Pons (tissue), 1 donor: ENCODE results near the gene BUD13.
"Not testable (repeated sequence)": the region's sequence is repeated elsewhere in the genome, so short reads cannot be mapped to it uniquely, and the experiment has no call there.

Experiments
- DNase-seq: peaks from one replicate; pipeline ENCODE4 v3.0.0-alpha.2; 2016; ENCODE audit warnings: low spot score

The BUD13 gene, protein sequence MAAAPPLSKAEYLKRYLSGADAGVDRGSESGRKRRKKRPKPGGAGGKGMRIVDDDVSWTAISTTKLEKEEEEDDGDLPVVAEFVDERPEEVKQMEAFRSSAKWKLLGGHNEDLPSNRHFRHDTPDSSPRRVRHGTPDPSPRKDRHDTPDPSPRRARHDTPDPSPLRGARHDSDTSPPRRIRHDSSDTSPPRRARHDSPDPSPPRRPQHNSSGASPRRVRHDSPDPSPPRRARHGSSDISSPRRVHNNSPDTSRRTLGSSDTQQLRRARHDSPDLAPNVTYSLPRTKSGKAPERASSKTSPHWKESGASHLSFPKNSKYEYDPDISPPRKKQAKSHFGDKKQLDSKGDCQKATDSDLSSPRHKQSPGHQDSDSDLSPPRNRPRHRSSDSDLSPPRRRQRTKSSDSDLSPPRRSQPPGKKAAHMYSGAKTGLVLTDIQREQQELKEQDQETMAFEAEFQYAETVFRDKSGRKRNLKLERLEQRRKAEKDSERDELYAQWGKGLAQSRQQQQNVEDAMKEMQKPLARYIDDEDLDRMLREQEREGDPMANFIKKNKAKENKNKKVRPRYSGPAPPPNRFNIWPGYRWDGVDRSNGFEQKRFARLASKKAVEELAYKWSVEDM

DNA sequence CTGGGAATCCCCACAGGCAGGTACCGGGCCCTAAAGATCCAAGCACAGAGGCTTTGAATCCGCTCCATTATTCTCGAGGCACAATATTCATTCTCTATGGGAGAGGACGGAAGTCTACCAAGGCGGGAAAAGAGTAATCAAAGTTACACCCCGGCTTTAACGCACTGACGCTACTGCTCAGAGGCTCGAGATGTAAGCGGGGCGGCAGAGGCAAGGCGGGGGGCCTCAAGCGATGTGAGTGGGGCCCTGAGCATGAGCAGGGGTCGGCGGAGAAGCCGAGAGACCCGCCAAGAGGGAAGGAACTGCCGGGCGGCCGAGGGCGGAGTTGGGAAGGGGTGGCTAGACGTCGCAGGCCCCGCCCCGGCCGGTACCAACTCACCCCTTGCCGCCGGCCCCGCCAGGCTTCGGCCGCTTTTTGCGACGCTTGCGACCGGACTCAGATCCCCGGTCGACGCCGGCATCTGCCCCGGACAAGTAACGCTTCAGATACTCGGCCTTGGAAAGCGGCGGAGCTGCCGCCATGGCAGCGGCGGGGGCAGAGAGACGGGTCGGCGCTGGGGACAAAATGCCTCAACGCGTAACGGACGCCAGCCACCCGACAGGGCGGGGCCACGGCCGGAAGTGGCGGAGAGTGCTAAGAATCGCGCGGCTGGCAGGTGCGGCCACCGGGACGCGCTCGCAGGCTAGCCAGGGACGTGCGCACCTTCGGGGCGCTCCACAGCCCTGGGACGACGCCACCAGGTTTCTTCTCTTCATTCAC lies at the start of gene BUD13:
TSS of gene BUD13 (minus strand) at position 545 of the 760 bp plus-strand sequence. CDS start at position 522, 23 bp downstream.
- DNase-seq, result peak; percentile 77

DNA sequence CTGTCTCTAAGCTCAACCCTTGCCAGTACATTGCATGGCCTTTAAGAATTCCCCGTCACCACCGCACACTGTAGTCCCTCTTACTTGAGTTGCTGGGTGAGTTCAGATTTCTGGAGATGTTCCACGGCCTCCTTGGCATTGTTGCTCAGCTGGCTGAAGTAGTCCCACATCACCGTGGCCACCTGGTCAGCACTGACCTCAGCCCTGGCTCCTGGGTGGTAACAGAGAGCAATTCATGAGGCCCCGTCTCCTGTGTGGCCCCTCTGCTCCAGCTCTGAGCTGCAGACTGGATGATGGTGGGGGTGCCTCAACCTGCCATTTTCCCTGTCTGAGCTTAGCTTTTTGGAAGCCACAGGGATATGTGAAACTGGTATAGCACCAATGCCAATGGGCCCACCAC lies 49.8 kb upstream of the BUD13 start:
- no peak for DNase-seq

DNA sequence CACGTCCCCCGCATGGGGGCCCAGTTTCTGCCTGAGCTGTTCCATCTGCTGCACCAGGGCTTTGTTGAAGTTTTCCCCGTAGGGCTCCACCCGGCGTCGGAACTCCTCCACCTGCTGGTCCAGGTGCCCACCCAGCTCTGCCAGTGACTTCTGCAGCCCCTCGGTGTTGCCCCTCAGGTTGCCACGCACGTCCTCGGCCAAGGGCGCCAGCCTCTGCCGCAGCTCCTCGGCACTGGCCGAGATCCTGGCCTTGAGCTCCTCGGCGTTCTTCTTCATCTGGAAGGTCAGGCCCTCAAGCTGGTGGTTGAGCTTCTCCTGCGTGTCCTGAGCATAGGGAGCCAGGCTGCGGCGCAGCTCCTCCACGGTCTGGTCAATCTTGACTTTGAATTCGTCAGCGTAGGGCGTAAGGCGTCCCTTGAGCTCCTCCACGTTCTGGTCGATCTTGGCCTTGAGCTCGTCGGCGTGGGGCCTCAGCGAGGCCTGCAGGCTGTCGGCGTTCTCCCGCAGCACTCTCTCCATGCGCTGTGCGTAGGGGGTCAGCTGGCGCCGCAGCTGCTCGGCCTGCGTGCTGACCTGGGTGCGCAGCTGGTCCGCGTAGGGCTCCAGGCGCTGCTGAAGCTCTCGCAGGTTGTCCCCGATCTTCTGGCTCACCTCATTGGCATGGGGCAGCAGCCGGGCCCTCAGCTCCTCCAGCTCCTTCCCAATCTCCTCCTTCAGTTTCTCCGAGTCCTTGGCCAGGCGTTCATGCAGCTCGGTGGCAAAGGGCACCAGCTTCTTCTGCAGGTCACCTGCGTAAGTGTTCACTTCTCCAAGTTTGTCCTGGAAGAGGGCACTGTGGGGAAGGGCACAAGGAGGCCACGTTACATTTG lies 48.5 kb upstream of the BUD13 start:
- DNase-seq, result no peak

DNA sequence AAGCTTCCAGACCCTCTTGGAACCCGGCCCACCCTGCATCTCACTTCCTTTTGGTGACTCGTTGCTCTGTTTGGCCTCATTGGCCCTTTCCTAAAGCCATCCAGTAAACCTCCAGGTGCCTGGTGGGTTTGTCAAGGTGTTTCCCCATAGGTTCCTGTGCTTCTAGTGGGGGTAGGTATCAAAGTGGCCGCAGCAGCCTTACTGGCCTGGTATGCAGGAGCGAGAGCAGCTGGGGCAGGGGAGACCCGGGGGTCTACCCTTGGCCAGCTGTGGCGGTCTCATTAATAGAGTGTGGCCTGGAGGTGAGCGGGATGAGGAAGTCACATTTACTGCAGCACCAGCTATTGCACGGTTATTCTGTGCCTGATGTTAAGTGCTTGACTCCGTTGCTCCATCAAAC lies 46.3 kb upstream of the BUD13 start:
- DNase-seq, result no peak

DNA sequence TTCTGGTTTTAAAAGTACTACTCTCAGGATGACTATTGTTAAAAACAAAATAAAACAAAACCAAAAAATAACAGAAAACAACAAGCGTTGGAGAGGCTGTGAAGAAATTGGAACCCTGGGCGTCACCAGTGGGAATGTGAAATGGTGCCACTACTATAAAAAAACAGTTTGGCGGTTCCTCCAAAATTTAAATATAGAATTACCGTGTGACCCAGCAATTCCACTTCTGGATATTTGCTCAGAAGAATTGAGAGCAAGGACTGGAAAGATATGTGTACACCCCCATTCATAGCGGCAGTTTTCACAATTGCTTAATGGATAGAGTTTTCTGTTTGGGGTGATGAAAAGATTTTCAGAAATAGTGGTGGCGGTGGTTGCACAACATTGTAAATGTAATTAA lies 41.7 kb upstream of the BUD13 start:
- DNase-seq, result no peak

DNA sequence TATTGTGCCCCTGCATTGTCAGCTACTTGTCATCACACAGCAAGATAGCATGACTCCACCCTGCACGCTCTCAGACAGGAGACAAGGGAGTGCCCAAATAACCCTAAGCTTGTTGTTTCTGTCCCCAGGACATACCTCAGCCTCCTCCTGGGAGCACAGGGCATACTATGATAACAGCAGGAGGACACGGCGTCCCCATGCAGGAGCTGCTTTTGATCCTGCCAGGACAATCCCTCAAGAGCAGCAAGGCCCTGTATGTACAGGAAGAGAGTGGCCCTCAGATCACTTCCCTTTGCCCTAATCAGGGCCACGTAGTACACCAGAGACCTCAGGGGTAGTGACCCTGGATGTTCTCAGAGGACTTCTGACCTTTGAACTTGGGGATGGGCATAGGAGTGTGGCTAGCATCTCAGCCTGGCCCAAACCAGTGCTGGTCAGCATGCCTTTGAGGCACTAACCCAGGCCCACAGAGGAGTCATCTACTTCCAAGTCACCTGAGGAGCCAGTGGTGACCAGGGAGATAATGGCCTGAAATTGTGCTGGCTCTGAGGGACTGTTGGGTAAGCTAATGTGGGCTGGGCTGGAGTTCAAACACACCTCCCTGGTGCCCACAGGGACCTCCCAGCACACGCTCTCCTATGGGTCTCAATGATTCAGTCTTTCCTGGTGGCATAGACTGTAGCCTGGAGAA lies 41.1 kb upstream of the BUD13 start:
- DNase-seq, result no peak

DNA sequence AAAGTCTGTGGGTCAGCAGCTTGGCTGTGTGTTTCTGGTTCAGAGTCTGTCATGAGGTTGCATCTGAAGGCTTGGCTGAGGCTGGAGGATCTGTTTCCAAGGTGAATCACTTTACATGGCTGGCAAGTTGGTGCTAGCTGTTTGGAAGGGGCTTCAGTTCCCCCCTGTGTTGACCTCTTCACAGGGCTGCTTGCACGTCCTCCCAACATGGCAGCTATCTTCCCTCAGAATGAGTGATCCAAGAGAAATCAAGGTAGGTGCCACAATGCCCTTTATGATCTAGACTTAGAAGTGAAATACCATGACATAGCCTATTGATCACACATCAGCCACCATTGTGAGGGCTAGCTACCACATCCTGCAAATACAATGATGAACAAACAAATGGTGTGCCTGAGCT lies 40.4 kb upstream of the BUD13 start:
- DNase-seq, result no peak

DNA sequence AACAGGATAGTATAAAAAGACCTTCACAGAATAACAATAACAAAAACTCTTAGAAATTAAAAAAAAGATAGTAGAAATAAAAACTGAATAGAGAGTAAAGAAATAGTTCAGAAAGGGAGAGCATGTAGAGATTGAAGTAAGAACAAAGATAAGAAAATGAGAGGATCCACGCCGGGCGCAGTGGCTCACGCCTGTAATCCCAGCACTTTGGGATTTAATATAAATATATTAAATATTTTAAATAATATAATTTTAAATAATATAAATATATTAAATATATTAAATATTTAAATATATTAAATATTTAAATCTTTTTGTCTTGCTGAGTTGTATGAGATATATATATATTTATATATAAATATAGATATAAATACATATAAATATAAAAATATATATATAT lies 39.3 kb upstream of the BUD13 start:
- no peak for DNase-seq

DNA sequence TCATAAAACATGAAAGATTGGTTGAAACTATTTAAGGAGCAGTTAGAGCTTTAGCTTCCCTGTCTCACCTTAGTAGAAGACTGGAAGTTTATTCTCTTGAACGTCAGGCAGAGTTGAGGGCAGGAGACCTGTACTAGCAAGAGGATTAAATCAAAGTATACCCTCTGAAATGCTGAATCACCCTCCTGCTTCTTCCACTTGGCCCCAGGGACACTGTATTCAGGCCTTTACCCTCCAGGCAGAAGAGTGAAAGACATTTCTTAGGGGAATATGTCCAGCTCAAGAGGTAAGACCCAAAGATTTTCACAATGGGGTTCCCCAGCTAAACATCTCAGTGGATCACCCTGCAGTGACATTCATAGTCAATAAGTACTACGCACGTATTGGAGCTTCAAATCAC lies 38.4 kb upstream of the BUD13 start:
- no peak for DNase-seq

DNA sequence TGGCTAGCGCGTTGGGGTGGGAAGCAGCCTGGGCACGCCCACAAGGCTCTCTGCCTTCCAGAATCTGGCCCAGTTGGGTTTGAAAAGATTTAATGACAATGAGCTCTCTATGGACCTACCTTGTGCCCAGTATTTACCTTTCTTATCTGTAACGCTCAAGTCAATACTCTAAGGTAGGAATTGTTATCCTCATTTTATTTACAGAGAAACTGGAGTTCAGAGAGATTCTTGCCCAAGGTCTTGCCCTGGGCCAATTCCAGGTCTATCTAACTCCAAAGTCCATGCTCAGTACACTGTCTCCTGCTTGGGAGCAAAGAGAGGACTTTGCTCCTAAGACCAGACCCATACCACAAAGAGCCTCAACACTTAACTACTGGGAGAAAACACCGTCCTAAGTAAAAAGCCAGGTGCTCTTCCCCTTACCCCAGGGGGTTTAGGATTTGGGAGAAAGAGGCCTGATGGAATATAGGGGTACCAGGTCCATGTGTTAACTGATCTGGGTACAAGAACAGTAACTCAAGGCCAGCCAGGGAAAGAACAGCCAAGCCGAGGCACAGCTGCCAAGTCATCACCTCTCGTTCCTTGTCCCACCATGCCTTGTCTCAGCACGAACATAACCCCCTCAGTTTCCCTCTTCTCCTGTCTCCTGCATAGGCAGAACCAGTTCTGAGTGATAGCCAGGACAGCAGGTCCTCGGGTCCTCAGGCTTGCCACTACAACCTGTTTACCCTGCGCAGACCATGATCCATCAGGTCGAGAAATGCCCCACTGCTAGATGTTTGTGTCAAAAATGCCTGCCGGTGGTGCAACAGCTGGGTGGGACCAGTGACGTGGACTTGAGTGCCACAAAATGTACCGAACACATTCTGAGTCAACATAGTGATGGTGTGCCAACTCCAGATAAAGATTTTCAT lies 35.7 kb upstream of the BUD13 start:
- DNase-seq, result no peak

DNA sequence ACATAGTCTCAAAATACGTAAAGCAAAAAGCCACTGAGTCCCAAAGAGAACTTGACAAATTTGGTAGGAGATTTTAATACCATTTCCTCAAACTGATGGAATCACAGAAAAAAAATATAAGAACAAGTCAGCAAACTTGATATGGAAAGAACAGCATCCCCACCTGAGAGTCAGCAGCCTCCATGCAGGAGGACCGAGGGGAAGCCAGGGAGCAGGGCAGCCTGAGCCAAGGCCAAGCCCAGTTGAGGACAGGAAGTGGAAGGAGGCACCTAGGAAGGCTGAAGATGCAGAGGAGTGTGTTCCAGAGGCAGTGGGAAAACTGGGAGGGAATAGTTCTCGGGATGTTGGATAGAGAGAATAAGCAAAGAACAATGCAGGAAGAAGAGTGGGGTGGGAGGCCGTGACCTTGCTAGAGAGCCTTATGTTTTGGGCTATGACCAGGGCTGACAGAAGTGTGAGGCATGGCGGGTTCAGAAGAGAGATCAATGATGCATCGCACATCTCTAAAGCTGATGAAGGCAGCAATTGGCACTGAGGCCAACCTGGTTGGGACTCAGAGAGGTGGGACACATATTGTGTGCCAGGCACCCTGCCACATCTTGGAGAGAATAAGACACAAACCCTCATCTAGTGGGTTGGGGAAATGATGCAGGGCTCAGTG lies 34.9 kb upstream of the BUD13 start:
- DNase-seq, result no peak

DNA sequence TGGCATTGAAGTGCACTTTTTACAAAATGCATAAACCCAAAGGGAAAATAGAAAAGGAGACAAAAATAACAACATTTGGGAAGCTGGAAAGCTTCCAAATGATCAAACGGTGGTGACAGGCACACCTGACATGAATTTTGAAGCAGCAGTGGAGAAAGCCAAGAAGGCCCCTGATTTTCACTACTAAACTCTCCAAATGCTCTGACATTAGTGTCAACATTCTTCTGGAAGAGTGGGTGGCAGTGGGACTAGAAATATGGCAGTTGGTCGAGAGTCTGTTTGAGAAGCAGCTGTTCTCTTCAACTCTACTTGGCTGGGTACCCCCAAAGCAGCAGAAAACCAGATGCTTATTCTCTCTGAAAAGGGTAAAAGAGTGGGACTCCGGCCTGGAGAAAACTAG lies 31.2 kb upstream of the BUD13 start:
- no peak for DNase-seq

DNA sequence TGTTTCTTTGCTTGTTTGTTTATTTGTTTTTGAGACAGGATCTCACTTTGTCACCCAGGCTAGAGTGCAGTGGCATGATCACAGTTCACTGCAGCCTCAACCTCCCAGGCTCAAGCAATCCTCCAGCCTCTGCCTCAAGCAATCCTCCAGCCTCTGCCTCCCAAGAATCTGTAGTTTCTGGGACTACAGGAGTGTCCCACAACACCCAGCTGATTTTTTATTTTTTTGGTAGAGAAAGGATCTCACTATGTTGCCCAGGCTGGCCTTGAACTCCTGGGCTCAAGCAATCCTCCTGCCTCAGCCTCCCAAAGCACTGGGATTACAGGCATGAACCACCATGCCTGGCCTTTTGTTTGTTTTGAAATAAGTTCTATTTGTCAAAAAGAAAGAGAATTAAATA lies 28.9 kb upstream of the BUD13 start:
- not testable (repeated sequence) for DNase-seq

DNA sequence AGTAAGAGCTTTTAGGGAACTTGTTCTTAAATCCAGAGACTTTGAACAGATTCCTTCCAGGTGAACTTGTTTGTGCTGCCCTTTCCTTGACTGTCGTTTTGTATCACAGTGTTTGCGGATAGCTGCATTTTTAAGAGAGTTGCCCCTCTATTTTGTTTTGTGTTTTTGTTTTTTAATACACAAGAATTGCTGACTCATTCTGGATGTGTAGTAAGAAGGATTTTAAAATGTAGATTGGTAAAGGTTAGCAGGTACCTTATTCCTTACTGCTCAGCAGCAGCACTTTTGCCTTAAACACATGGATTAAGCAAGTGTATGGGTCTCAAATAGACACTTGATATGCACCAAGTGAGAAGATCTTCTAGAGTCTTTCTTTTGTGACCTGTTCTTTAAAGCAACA lies 27.8 kb upstream of the BUD13 start:
- DNase-seq, result no peak

DNA sequence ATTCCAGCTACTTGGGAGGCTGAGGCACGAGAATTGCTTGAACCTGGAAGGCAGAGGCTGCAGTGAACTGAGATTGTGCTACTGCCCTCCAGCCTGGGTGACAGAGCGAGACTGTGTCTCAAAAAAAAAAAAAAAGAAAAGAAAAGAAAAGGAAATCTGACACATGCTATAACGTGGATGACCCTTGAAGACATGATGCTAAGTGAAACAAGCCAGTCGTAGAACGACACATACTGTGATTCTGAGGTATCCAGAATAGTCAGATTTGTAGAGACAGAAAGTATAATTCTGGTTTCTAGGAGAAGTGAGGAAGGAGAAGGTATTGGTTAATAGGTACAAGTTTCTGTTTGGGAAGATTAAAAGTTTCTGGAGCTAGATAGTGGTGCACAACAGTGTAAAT lies 25.6 kb upstream of the BUD13 start:
- no peak for DNase-seq

DNA sequence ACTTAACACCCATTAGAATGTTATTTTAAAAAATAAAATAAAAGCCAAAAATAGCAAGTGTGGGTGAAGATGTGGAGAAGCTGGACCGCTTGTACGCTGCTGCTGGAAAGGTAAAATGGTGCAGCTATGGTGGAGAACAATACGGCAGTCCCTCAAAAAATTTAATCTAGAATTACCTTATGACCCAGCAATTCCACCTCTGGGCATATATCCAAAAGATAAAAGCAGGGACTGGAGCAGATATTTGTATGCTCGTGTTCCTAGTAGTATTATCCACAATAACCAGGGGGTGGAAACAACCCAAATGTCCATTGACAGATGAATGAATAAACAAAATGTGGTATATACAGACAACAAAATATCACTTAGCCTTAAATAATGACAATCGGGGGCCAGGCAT lies 25.0 kb upstream of the BUD13 start:
- no peak for DNase-seq

DNA sequence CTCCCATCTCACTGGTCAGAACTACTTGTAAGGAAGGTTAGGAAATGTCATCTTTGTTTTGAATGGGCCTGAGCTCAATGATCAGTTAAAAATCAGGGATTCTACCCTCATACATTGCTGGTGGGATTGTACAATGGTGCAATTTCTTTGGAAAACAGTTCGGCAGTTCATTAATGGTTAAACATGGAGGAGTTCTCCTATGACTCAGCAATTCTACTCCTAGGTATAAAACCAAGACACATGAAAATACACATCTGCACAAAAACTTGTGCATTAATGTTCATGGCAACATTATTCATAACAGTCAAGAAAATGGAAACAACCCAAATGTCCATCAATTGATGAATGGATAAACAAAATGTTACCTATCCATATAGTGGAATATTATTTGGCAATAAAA lies 23.8 kb upstream of the BUD13 start:
- DNase-seq, result no peak

DNA sequence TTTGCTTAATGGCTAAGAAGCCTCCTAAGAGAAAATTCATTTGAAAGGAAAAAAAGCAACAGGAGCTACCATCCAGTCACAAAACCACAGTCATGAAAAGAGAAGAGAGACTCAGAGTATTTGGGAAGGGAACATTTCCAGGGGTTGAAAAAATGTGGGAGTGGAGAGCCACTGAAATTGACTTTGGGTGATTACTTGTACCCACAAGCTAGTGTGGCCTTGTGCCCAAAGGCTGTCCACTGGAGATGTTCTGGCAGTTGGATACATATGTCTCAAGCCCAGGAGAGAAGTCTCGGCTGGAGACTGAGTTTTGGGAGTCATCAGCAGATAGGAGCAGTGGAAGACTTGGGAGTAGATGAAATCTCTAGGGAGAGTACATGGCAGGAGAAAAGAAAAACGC lies 22.1 kb upstream of the BUD13 start:
- DNase-seq, result no peak

DNA sequence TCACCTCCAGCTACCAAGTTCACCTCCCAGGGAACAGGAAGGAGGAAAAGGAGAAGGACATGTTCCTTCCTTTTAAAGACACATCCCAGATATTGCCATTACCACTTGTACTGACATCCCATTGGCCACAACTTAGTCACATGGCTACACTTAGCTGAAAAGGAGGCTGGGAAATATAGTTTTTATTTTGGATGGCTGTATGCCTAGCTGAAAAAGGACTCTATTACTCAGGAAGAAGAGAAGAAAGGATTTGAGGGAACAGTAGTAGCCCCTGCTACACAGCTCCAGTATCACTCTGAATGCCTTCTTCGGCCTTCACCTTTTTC lies 20.9 kb upstream of the BUD13 start:
- DNase-seq, result no peak
